ENCODE data around the gene CPSF4L. TPM values are rescaled to one million over a fixed set of nuclear protein-coding genes. Genes with fewer than 3 reads are reported as not detected.

CPSF4L gene
- total RNA-seq, 2 experiments from 2014 or later: not detected

- Mint-ChIP-seq H3K4me3 (no peak overlapping the region), H3K27ac (no peak overlapping the region), H3K36me3 (peaks cover 65% of the 10 kb centered on the region), H3K4me1 (ENCODE audit: low read depth) (peaks cover 17% of the 10 kb centered on the region), H3K27me3 (no peaks in the 10 kb centered on the region), H3K9me3 (no peaks in the 10 kb centered on the region)
- POLR2A ChIA-PET: no interaction called here
- DNase-seq: no peak
- intact Hi-C loops (cut with micrococcal nuclease): no loop called here
- CTCF ChIA-PET: interaction anchor here (1.3 to 2.8 kb wide), 2 partner anchors 9 to 10 kb away, joined by 3 to 10 read pairs; partner anchors contain the start of gene COG1
Measured at GRCh38 chr17:73201215-73202069, 60.2 kb downstream of the CPSF4L start.

GRCh38 chr17:73200476-73200875 is 61.2 kb downstream of the CPSF4L start:
- H3K27me3 Mint-ChIP-seq: no peaks in the 10 kb centered on the region
- CTCF ChIA-PET: no interaction called here

DNA sequence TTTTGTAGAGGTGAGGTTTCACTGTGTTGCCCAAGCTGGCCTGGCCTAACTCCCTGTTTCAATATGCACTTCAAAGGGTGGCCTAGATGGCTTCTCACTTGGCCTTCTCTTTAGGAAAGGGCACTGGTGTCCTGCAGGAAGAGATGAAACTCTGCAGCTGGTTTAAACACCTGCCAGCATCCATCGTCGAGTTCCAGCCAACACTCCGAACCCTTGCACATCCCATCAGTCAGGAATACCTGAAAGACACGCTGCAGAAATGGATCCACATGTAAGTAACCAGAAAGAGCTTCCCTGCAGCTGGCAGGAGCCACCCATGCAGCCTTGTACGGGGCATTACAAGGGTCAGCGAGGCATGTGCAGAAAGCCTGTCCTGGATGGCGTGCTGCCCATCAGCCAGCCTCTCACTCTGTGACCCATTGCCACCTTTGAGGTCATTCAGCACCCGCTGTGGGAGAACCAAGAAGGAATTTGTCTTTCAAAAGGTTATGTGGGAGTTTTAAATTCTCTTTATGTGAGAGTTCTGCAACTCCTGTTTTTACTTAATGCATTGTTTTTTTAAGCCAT is 61.8 kb downstream of the CPSF4L start:
- Mint-ChIP-seq H3K9me3 (no peaks in the 10 kb centered on the region), H3K27me3 (no peaks in the 10 kb centered on the region), H3K4me3 (no peak overlapping the region), H3K4me1 (ENCODE audit: low read depth) (peaks cover 25% of the 10 kb centered on the region), H3K27ac (no peak overlapping the region), H3K36me3 (peaks cover 60% of the 10 kb centered on the region)
- intact Hi-C loops (cut with micrococcal nuclease): no loop called here
- POLR2A ChIA-PET: no interaction called here
- no peak for DNase-seq
- CTCF ChIA-PET: no interaction called here

More at GRCh38 chr17:73200476-73200875, 61.2 kb downstream of the CPSF4L start:
- H3K36me3 Mint-ChIP-seq: peaks cover 64% of the 10 kb centered on the region
- no peak overlapping the region for H3K27ac Mint-ChIP-seq
- intact Hi-C loops (cut with micrococcal nuclease): no loop called here
- POLR2A ChIA-PET: no interaction called here
- DNase-seq: no peak
- no peaks in the 10 kb centered on the region for H3K9me3 Mint-ChIP-seq
- peaks cover 22% of the 10 kb centered on the region for H3K4me1 Mint-ChIP-seq (ENCODE audit: low read depth)
- no peak overlapping the region for H3K4me3 Mint-ChIP-seq

- intact Hi-C loops (cut with micrococcal nuclease): no loop called here
- Mint-ChIP-seq H3K27me3 (no peaks in the 10 kb centered on the region), H3K27ac (no peak overlapping the region), H3K9me3 (no peaks in the 10 kb centered on the region), H3K4me1 (ENCODE audit: low read depth) (peaks cover 26% of the 10 kb centered on the region), H3K4me3 (no peak overlapping the region), H3K36me3 (peaks cover 58% of the 10 kb centered on the region)
- CTCF ChIA-PET: no interaction called here
- DNase-seq: no peak
- POLR2A ChIA-PET: no interaction called here
Measured at GRCh38 chr17:73198930-73199260, 62.8 kb downstream of the CPSF4L start.

Other genes starting within 250 kb of the CPSF4L start
- gene SLC39A11, start 169.2 kb downstream of the CPSF4L start, total RNA-seq: 10 to 100 TPM; 14.9 to 15.2 TPM
- gene SSTR2, start 96.9 kb downstream of the CPSF4L start, total RNA-seq: under 1 TPM; 0.05 to 0.24 TPM
- gene COG1, start 68.8 kb downstream of the CPSF4L start, total RNA-seq: 10 to 100 TPM; 29.8 to 30.6 TPM
- gene CDC42EP4, start 50.1 kb upstream of the CPSF4L start, total RNA-seq: 1 to 10 TPM; 1.6 to 1.7 TPM